HEK293 (cell line): Measurements from ENCODE around the gene SIK3.

Source experiments
- ATF2 ChIP-seq: fragments of 450-650 bp; formaldehyde crosslinking; IDR thresholded peaks from 2 replicates; pipeline ENCODE4 v1.5.1; 2016; ENCODE audit warnings: missing biosample characterization, missing genetic modification characterization, low read depth
- BCL11A ChIP-seq: fragments of 450-650 bp; formaldehyde crosslinking; IDR thresholded peaks from 2 replicates; pipeline ENCODE4 v1.5.1; 2016; ENCODE audit warnings: low read depth, missing biosample characterization, missing genetic modification characterization
- HOXD13 ChIP-seq: sonication (generic); formaldehyde crosslinking; IDR thresholded peaks from 2 replicates; pipeline ENCODE4 v1.8.0; 2022; ENCODE audit warnings: missing genetic modification reagents, borderline replicate concordance
- INSM2 ChIP-seq: fragments of 450-650 bp; formaldehyde crosslinking; IDR thresholded peaks from 2 replicates; pipeline ENCODE4 v1.5.1; 2016; ENCODE audit warnings: missing biosample characterization, missing genetic modification characterization
- KLF8 ChIP-seq: fragments of 450-650 bp; formaldehyde crosslinking; IDR thresholded peaks from 2 replicates; pipeline ENCODE4 v1.5.1; 2016; ENCODE audit warnings: missing biosample characterization, missing genetic modification characterization
- KLF9 ChIP-seq: fragments of 450-650 bp; formaldehyde crosslinking; IDR thresholded peaks from 2 replicates; pipeline ENCODE4 v1.5.1; 2016; ENCODE audit warnings: missing biosample characterization, missing genetic modification characterization, low read depth
- OVOL3 ChIP-seq: fragments of 450-650 bp; formaldehyde crosslinking; IDR thresholded peaks from 2 replicates; pipeline ENCODE4 v1.5.1; 2016; ENCODE audit warnings: missing biosample characterization, missing genetic modification characterization
- ZBTB10 ChIP-seq: fragments of 450-650 bp; formaldehyde crosslinking; IDR thresholded peaks from 2 replicates; pipeline ENCODE4 v1.5.1; 2016; ENCODE audit warnings: missing biosample characterization, missing genetic modification characterization
- ZBTB21 ChIP-seq: fragments of 450-650 bp; formaldehyde crosslinking; IDR thresholded peaks from 2 replicates; pipeline ENCODE4 v1.5.1; 2017; ENCODE audit warnings: missing biosample characterization, missing genetic modification characterization
- ZFP37 ChIP-seq: fragments of 450-650 bp; formaldehyde crosslinking; IDR thresholded peaks from 2 replicates; pipeline ENCODE4 v1.5.1; 2016; ENCODE audit warnings: missing biosample characterization, missing genetic modification characterization
- ZNF112 ChIP-seq: fragments of 450-650 bp; formaldehyde crosslinking; IDR thresholded peaks from 2 replicates; pipeline ENCODE4 v1.5.0; 2017; ENCODE audit warnings: missing biosample characterization, missing genetic modification characterization
- ZNF2 ChIP-seq: fragments of 450-650 bp; formaldehyde crosslinking; IDR thresholded peaks from 2 replicates; pipeline ENCODE4 v1.5.1; 2016; ENCODE audit warnings: missing biosample characterization, missing genetic modification characterization
- ZNF23 ChIP-seq: fragments of 450-650 bp; formaldehyde crosslinking; IDR thresholded peaks from 2 replicates; pipeline ENCODE4 v1.5.1; 2016; ENCODE audit warnings: missing biosample characterization, missing genetic modification characterization, borderline replicate concordance
- ZNF398 ChIP-seq: fragments of 450-650 bp; formaldehyde crosslinking; IDR thresholded peaks from 2 replicates; pipeline ENCODE4 v1.5.1; 2017; ENCODE audit warnings: missing biosample characterization, missing genetic modification characterization
- ZNF488 ChIP-seq: fragments of 450-650 bp; formaldehyde crosslinking; IDR thresholded peaks from 2 replicates; pipeline ENCODE4 v1.5.1; 2016; ENCODE audit warnings: missing biosample characterization, missing genetic modification characterization
- ZNF555 ChIP-seq: fragments of 450-650 bp; formaldehyde crosslinking; conservative IDR thresholded peaks from 2 replicates; pipeline ENCODE4 v1.5.1; 2017; ENCODE audit warnings: missing biosample characterization, mild to moderate bottlenecking, missing genetic modification characterization, inconsistent platforms
- ZNF623 ChIP-seq: fragments of 450-650 bp; formaldehyde crosslinking; IDR thresholded peaks from 2 replicates; pipeline ENCODE4 v1.5.1; 2016; ENCODE audit warnings: missing biosample characterization, missing genetic modification characterization
- ZNF624 ChIP-seq: fragments of 450-650 bp; formaldehyde crosslinking; IDR thresholded peaks from 2 replicates; pipeline ENCODE4 v1.5.1; 2017; ENCODE audit warnings: missing biosample characterization, missing genetic modification characterization
- ZNF664 ChIP-seq: fragments of 450-650 bp; formaldehyde crosslinking; IDR thresholded peaks from 2 replicates; pipeline ENCODE4 v1.5.1; 2016; ENCODE audit warnings: missing biosample characterization, missing genetic modification characterization
- TF ChIP-seq, protein P1 (sequence below): fragments of 450-650 bp; formaldehyde crosslinking; IDR thresholded peaks from 2 replicates; pipeline ENCODE4 v1.5.1; 2016; ENCODE audit warnings: missing biosample characterization, missing genetic modification characterization
- TF ChIP-seq, protein P2 (sequence below): fragments of 450-650 bp; formaldehyde crosslinking; IDR thresholded peaks from 2 replicates; pipeline ENCODE4 v1.5.1; 2016; ENCODE audit warnings: missing biosample characterization, missing genetic modification characterization, borderline replicate concordance

SIK3 gene

GRCh38 chr11:117098269-117099232 is at the start of gene SIK3 (continued):
- TF ChIP-seq ZNF23 (tag by site-specific recombination) (no peak), ZNF664 (tag by site-specific recombination) (no peak), ZFP37 (tag by site-specific recombination) (no peak), ZBTB10 (tag by site-specific recombination) (peak; percentile 67; the same call in 1 of the 2 replicates), INSM2 (tag by site-specific recombination) (peak; percentile 29; the same call in 1 of the 2 replicates), ZNF112 (tag by site-specific recombination) (no peak), ATF2 (tag by site-specific recombination) (0 out of 2 replicates have a peak, but pooled peaks have one; percentile 10), KLF9 (tag by site-specific recombination) (peak; percentile 18; the same call in 1 of the 2 replicates), ZNF488 (tag by site-specific recombination) (no peak), ZNF623 (tag by site-specific recombination) (no peak), OVOL3 (tag by site-specific recombination) (no peak), ZNF398 (tag by site-specific recombination) (peak; percentile 71), HOXD13 (CRISPR knock-in tag) (no peak), BCL11A (tag by site-specific recombination) (no peak), ZNF555 (tag by site-specific recombination) (no peak), ZNF2 (tag by site-specific recombination) (peak; percentile 78), ZNF624 (tag by site-specific recombination) (no peak), ZBTB21 (tag by site-specific recombination) (peak; percentile 47; the same call in 1 of the 2 replicates), KLF8 (tag by site-specific recombination) (peak; percentile 17; the same call in 1 of the 2 replicates)
- TF ChIP-seq, protein P1, sequence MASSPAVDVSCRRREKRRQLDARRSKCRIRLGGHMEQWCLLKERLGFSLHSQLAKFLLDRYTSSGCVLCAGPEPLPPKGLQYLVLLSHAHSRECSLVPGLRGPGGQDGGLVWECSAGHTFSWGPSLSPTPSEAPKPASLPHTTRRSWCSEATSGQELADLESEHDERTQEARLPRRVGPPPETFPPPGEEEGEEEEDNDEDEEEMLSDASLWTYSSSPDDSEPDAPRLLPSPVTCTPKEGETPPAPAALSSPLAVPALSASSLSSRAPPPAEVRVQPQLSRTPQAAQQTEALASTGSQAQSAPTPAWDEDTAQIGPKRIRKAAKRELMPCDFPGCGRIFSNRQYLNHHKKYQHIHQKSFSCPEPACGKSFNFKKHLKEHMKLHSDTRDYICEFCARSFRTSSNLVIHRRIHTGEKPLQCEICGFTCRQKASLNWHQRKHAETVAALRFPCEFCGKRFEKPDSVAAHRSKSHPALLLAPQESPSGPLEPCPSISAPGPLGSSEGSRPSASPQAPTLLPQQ (tag by site-specific recombination): peak; percentile 98
- TF ChIP-seq, protein P2, sequence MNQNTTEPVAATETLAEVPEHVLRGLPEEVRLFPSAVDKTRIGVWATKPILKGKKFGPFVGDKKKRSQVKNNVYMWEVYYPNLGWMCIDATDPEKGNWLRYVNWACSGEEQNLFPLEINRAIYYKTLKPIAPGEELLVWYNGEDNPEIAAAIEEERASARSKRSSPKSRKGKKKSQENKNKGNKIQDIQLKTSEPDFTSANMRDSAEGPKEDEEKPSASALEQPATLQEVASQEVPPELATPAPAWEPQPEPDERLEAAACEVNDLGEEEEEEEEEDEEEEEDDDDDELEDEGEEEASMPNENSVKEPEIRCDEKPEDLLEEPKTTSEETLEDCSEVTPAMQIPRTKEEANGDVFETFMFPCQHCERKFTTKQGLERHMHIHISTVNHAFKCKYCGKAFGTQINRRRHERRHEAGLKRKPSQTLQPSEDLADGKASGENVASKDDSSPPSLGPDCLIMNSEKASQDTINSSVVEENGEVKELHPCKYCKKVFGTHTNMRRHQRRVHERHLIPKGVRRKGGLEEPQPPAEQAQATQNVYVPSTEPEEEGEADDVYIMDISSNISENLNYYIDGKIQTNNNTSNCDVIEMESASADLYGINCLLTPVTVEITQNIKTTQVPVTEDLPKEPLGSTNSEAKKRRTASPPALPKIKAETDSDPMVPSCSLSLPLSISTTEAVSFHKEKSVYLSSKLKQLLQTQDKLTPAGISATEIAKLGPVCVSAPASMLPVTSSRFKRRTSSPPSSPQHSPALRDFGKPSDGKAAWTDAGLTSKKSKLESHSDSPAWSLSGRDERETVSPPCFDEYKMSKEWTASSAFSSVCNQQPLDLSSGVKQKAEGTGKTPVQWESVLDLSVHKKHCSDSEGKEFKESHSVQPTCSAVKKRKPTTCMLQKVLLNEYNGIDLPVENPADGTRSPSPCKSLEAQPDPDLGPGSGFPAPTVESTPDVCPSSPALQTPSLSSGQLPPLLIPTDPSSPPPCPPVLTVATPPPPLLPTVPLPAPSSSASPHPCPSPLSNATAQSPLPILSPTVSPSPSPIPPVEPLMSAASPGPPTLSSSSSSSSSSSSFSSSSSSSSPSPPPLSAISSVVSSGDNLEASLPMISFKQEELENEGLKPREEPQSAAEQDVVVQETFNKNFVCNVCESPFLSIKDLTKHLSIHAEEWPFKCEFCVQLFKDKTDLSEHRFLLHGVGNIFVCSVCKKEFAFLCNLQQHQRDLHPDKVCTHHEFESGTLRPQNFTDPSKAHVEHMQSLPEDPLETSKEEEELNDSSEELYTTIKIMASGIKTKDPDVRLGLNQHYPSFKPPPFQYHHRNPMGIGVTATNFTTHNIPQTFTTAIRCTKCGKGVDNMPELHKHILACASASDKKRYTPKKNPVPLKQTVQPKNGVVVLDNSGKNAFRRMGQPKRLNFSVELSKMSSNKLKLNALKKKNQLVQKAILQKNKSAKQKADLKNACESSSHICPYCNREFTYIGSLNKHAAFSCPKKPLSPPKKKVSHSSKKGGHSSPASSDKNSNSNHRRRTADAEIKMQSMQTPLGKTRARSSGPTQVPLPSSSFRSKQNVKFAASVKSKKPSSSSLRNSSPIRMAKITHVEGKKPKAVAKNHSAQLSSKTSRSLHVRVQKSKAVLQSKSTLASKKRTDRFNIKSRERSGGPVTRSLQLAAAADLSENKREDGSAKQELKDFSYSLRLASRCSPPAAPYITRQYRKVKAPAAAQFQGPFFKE (tag by site-specific recombination): no peak
